IMR-90 (cell line): ENCODE data around the gene EBP. TPM values are rescaled to one million over a fixed set of nuclear protein-coding genes. Genes with fewer than 3 reads are reported as not detected.

Experiments used
- ATAC-seq: fragments of 200-7000 bp; cut with Tn5 transposase; 2 replicates; pipeline ENCODE4 v1.9.1; 2020; ENCODE audit warnings: low read depth, mild to moderate bottlenecking, moderate library complexity
- BruUV-seq: library from RNA; stranded (reverse); fragments of 400-500 nt; replicated peaks from 2 replicates; lab custom pipeline; 2021; lab: Mats Ljungman, UMichigan
- CTCF ChIA-PET: fragments of 300-600 bp; formaldehyde crosslinking; extraction: SDS; loops from one replicate; lab custom pipeline; 2021; ENCODE audit warnings: antibody characterized with exemption; lab: Yijun Ruan, JAX
- POLR2A ChIA-PET: fragments of 300-600 bp; sonication (Branson Sonifier 250); formaldehyde crosslinking; loops from one replicate; lab custom pipeline; 2022; ENCODE audit warnings: antibody characterized with exemption; ENCODE audit not compliant: unreplicated experiment; lab: Charles Lee
- DNase-seq: peaks from one replicate; pipeline ENCODE4 v3.0.0; 2013
- H2AFZ ChIP-seq: replicated peaks from 2 replicates; pipeline ENCODE3; 2013; ENCODE audit warnings: low read length, mild to moderate bottlenecking; ENCODE audit not compliant: poor library complexity
- H2AK5ac ChIP-seq: 2 replicates; pipeline ENCODE4 v1.6.1; 2013; ENCODE audit warnings: low read depth, low read length, inconsistent platforms
- H2AK9ac ChIP-seq: replicated peaks from 2 replicates; pipeline ENCODE3; 2013; ENCODE audit warnings: mild to moderate bottlenecking, low read depth, low read length, moderate library complexity; ENCODE audit not compliant: poor library complexity
- H2BK120ac ChIP-seq: 2 replicates; pipeline ENCODE4 v1.6.1; 2013; ENCODE audit warnings: low read depth, low read length, inconsistent platforms
- H2BK15ac ChIP-seq: 3 replicates; pipeline ENCODE4 v1.6.1; 2013; ENCODE audit warnings: low read depth, low read length, inconsistent platforms
- H2BK20ac ChIP-seq: 2 replicates; pipeline ENCODE4 v1.6.1; 2013; ENCODE audit warnings: low read depth, mild to moderate bottlenecking, inconsistent platforms, low read length, moderate library complexity
- H2BK5ac ChIP-seq: 2 replicates; pipeline ENCODE4 v1.6.1; 2013; ENCODE audit warnings: mild to moderate bottlenecking, low read depth, low read length, inconsistent platforms; ENCODE audit not compliant: poor library complexity, severe bottlenecking
- H3K14ac ChIP-seq: replicated peaks from 2 replicates; pipeline ENCODE4 v1.6.1; 2013; ENCODE audit warnings: low read depth, low read length, inconsistent platforms
- H3K18ac ChIP-seq: 2 replicates; pipeline ENCODE4 v1.6.1; 2013; ENCODE audit warnings: low read depth, low read length, control low read depth
- H3K23ac ChIP-seq: 2 replicates; pipeline ENCODE4 v1.6.1; 2013; ENCODE audit warnings: low read depth, low read length, inconsistent platforms
- H3K27ac ChIP-seq: 2 replicates; pipeline ENCODE4 v1.5.1; 2013; ENCODE audit warnings: mild to moderate bottlenecking, control low read depth, low read length; ENCODE audit not compliant: insufficient read depth
- H3K27me3 ChIP-seq: 2 replicates; pipeline ENCODE4 v1.6.1; 2013; ENCODE audit warnings: low read length; ENCODE audit not compliant: control insufficient read depth, insufficient read depth
- H3K36me3 ChIP-seq: 2 replicates; pipeline ENCODE4 v1.6.1; 2013; ENCODE audit warnings: low read length, mixed read lengths; ENCODE audit not compliant: control insufficient read depth, insufficient read depth
- H3K4ac ChIP-seq: 2 replicates; pipeline ENCODE4 v1.6.1; 2013; ENCODE audit warnings: low read depth, low read length, inconsistent platforms
- H3K4me1 ChIP-seq: 2 replicates; pipeline ENCODE4 v1.6.1; 2013; ENCODE audit warnings: low read length, mixed read lengths; ENCODE audit not compliant: control insufficient read depth, insufficient read depth
- H3K4me2 ChIP-seq: 2 replicates; pipeline ENCODE4 v1.6.1; 2013; ENCODE audit warnings: low read depth, mild to moderate bottlenecking, control low read depth, low read length, moderate library complexity
- H3K4me3 ChIP-seq: 2 replicates; pipeline ENCODE4 v1.5.1; 2013; ENCODE audit warnings: low read depth, mild to moderate bottlenecking, control low read depth, low read length, moderate library complexity; ENCODE audit not compliant: insufficient read depth
- H3K56ac ChIP-seq: 2 replicates; pipeline ENCODE4 v1.6.1; 2013; ENCODE audit warnings: low read length, inconsistent platforms; ENCODE audit not compliant: insufficient read depth; ENCODE audit errors: extremely low read depth
- H3K79me1 ChIP-seq, 2 experiments: 2 replicates each; pipeline ENCODE4 v1.6.1; 2013; ENCODE audit warnings: low read length in 2 of 2, inconsistent platforms in 1 of 2, low read depth in 1 of 2
- H3K9ac ChIP-seq: 2 replicates; pipeline ENCODE4 v1.6.1; 2013; ENCODE audit warnings: low read depth, low read length, control low read depth
- H3K9me1 ChIP-seq: 2 replicates; pipeline ENCODE4 v1.6.1; 2013; ENCODE audit warnings: low read length, inconsistent platforms; ENCODE audit not compliant: insufficient read depth
- H3K9me3 ChIP-seq: 2 replicates; pipeline ENCODE4 v1.6.1; 2013; ENCODE audit warnings: low read length; ENCODE audit not compliant: control insufficient read depth, insufficient read depth
- H4K20me1 ChIP-seq: 2 replicates; pipeline ENCODE4 v1.6.1; 2013; ENCODE audit warnings: low read length, inconsistent platforms; ENCODE audit not compliant: insufficient read depth
- H4K5ac ChIP-seq: 2 replicates; pipeline ENCODE4 v1.6.1; 2013; ENCODE audit warnings: mild to moderate bottlenecking, low read depth, low read length, control low read depth
- H4K8ac ChIP-seq, 2 experiments: 2 replicates each; pipeline ENCODE4 v1.6.1; 2013; ENCODE audit warnings: low read depth in 2 of 2, low read length in 2 of 2, control low read depth in 1 of 2, inconsistent platforms in 1 of 2
- H4K91ac ChIP-seq: 2 replicates; pipeline ENCODE4 v1.6.1; 2013; ENCODE audit warnings: low read depth, low read length, inconsistent platforms; ENCODE audit not compliant: insufficient read depth
- BHLHE40 ChIP-seq: fragments of 150-350 bp; IDR thresholded peaks from 2 replicates; pipeline ENCODE4 v1.6.1; 2016; ENCODE audit warnings: mild to moderate bottlenecking, low read depth, low read length
- CHD1 ChIP-seq: IDR thresholded peaks from 2 replicates; pipeline ENCODE4 v1.6.1; 2012; ENCODE audit warnings: low read depth, low read length, improper control_type of control experiment
- CTCF ChIP-seq: conservative IDR thresholded peaks from 2 replicates; pipeline ENCODE4 v1.5.1; 2012; ENCODE audit warnings: mild to moderate bottlenecking, low read depth, low read length, improper control_type of control experiment
- ELK1 ChIP-seq: fragments of 150-350 bp; IDR thresholded peaks from 2 replicates; pipeline ENCODE4 v1.6.1; 2016; ENCODE audit warnings: low read depth, mild to moderate bottlenecking, low read length, moderate library complexity, borderline replicate concordance
- FOS ChIP-seq: fragments of 150-350 bp; IDR thresholded peaks from 2 replicates; pipeline ENCODE4 v1.6.1; 2016; ENCODE audit warnings: low read depth, low read length
- MAFK ChIP-seq: IDR thresholded peaks from 2 replicates; pipeline ENCODE4 v1.6.1; 2012; ENCODE audit warnings: low read depth, low read length, improper control_type of control experiment
- MAZ ChIP-seq: IDR thresholded peaks from 2 replicates; pipeline ENCODE4 v1.6.1; 2012; ENCODE audit warnings: low read depth, mild to moderate bottlenecking, low read length, improper control_type of control experiment, moderate library complexity, borderline replicate concordance
- MXI1 ChIP-seq: IDR thresholded peaks from 2 replicates; pipeline ENCODE4 v1.6.1; 2012; ENCODE audit warnings: low read depth, mild to moderate bottlenecking, low read length, moderate library complexity, borderline replicate concordance
- NFE2L2 ChIP-seq: fragments of 150-350 bp; IDR thresholded peaks from 2 replicates; pipeline ENCODE4 v1.6.1; 2016; ENCODE audit warnings: low read depth, mild to moderate bottlenecking, low read length
- POLR2A ChIP-seq: IDR thresholded peaks from 2 replicates; pipeline ENCODE4 v1.6.1; 2012; ENCODE audit warnings: mild to moderate bottlenecking, low read depth, low read length
- RCOR1 ChIP-seq: IDR thresholded peaks from 2 replicates; pipeline ENCODE4 v1.6.1; 2012; ENCODE audit warnings: mild to moderate bottlenecking, low read length, improper control_type of control experiment; ENCODE audit not compliant: insufficient replicate concordance
- RFX5 ChIP-seq: IDR thresholded peaks from 2 replicates; pipeline ENCODE4 v1.8.0; 2012; ENCODE audit warnings: low read depth, mild to moderate bottlenecking, low read length, moderate library complexity
- SMC3 ChIP-seq: fragments of 150-350 bp; IDR thresholded peaks from 2 replicates; pipeline ENCODE4 v1.6.1; 2016; ENCODE audit warnings: low read depth, mild to moderate bottlenecking, antibody characterized with exemption, low read length, moderate library complexity
- USF2 ChIP-seq: fragments of 150-350 bp; IDR thresholded peaks from 2 replicates; pipeline ENCODE4 v1.6.1; 2017; ENCODE audit warnings: mild to moderate bottlenecking, antibody characterized with exemption, low read length, low read depth
- WGBS, 2 experiments: methylation state at CpG; one replicate each; pipeline versions ENCODE4 v1.1.5 to v1.1.7; 2013; ENCODE audit warnings: missing lambda C conversion rate in 2 of 2; ENCODE audit not compliant: insufficient read length in 1 of 2; ENCODE audit errors: extremely low coverage in 2 of 2; 5-methylcytosine and 5-hydroxymethylcytosine counted together
- dilution Hi-C: fragments of 300-500 bp; cut with HindIII; formaldehyde crosslinking; loops from one replicate; pipeline ENCODE4 v1.14.3; 2018; ENCODE audit warnings: low sequenced_read_pairs; ENCODE audit not compliant: unreplicated experiment
- in situ Hi-C: fragments of 300-500 bp; cut with MboI; formaldehyde crosslinking; loops from 3 replicates; pipeline ENCODE4 v1.14.3; 2019; ENCODE audit warnings: low sequenced_read_pairs, inconsistent platforms, mixed read lengths
- intact Hi-C: fragments of 100-400 bp; cut with micrococcal nuclease; formaldehyde crosslinking; loops from 2 replicates; pipeline ENCODE4 v1.10.0; 2022
- polyA plus RNA-seq, 3 experiments: library from polyadenylated mRNA; depleted of rRNA; stranded (reverse); fragments of >200 nt; gene quantifications; 2 replicates each; pipeline ENCODE4 v1.2.3, GENCODE V29; 2012; ENCODE audit warnings: low replicate concordance in 1 of 3
- total RNA-seq: library from RNA; depleted of rRNA; stranded (reverse); fragments of >200 nt; gene quantifications from 2 replicates; pipeline ENCODE4 v1.2.3, GENCODE V29; 2012

EBP gene
- total and polyA plus RNA-seq, 2 of the 4 experiments (the other 2 are of a cell fraction) = 39.4 to 78.9 TPM

- 0 out of 2 replicates have a peak, but pooled peaks have one; percentile 31 for TF ChIP-seq USF2
These were observed 34.2 kb upstream of the EBP start (continued) for GRCh38 chrX:48487362-48487798.

GRCh38 chrX:48488034-48488433 is 33.6 kb upstream of the EBP start:
- CTCF ChIA-PET = no interaction called here
- H2AFZ ChIP-seq = no peak overlapping the region
- no peaks in the 10 kb centered on the region; the same call in 1 of the 2 replicates for H3K9me3 ChIP-seq
- H4K8ac ChIP-seq = peak overlapping the region in 1 of 2 experiments; percentile 54; a peak in 1 of 4 replicates
- no peak overlapping the region for H3K23ac ChIP-seq
- no peak overlapping the region for H3K56ac ChIP-seq
- 0 out of 3 replicates have a peak overlapping the region, but pooled peaks have one; percentile 7 for H2BK15ac ChIP-seq
- no peaks in the 10 kb centered on the region for H3K79me1 ChIP-seq
- peak overlapping the region; percentile 0; the same call in 1 of the 2 replicates for H2BK20ac ChIP-seq
- intact Hi-C loops (no loop called here), in situ Hi-C loops (no loop called here), dilution Hi-C loops (no loop called here)
- no peak overlapping the region for H3K18ac ChIP-seq
- no peak overlapping the region for H4K5ac ChIP-seq
- peaks cover 5% of the 10 kb centered on the region; the same call in 1 of the 2 replicates for H3K36me3 ChIP-seq
- H3K4me3 ChIP-seq = no peak overlapping the region
- DNase-seq = no peak
- H4K20me1 ChIP-seq = no peaks in the 10 kb centered on the region
- 0 out of 2 replicates have a peak overlapping the region, but pooled peaks have one; percentile 63 for H2AK5ac ChIP-seq
- no peak overlapping the region for H3K27ac ChIP-seq
- no peak overlapping the region for H3K9ac ChIP-seq
- H2BK5ac ChIP-seq = no peak overlapping the region
- peak overlapping the region; percentile 4; the same call in 1 of the 2 replicates for H2BK120ac ChIP-seq
- H3K14ac ChIP-seq = no peak overlapping the region
- 84% methylated on average over 3 of the region's 3 CpGs; no CpG with 5 or more reads in 1 of the 2 experiments for WGBS, 2 experiments
- H3K4me1 ChIP-seq = peaks cover 5% of the 10 kb centered on the region
- peak overlapping the region; percentile 32; the same call in 1 of the 2 replicates for H4K91ac ChIP-seq
- POLR2A ChIA-PET = no interaction called here
- peak overlapping the region; percentile 44 for H2AK9ac ChIP-seq
- no peak for ATAC-seq
- BruUV-seq = no TSS peak
- no peak overlapping the region for H3K4me2 ChIP-seq
- H3K4ac ChIP-seq = peak overlapping the region; percentile 58
- H3K9me1 ChIP-seq = peaks cover 11% of the 10 kb centered on the region
- no peaks in the 10 kb centered on the region for H3K27me3 ChIP-seq
- TF ChIP-seq RCOR1 (no peak), MAZ (no peak), FOS (no peak), CHD1 (no peak), RFX5 (no peak), BHLHE40 (no peak), MXI1 (no peak), SMC3 (no peak), ELK1 (no peak), MAFK (no peak), POLR2A (no peak), CTCF (no peak), NFE2L2 (no peak)
